ENCODE measurements around the gene HHIPL1. TPM values are rescaled to one million over a fixed set of nuclear protein-coding genes. Genes with fewer than 3 reads are reported as not detected.

Gene HHIPL1
- total RNA-seq, 1 donor, result 3.9 TPM

DNA sequence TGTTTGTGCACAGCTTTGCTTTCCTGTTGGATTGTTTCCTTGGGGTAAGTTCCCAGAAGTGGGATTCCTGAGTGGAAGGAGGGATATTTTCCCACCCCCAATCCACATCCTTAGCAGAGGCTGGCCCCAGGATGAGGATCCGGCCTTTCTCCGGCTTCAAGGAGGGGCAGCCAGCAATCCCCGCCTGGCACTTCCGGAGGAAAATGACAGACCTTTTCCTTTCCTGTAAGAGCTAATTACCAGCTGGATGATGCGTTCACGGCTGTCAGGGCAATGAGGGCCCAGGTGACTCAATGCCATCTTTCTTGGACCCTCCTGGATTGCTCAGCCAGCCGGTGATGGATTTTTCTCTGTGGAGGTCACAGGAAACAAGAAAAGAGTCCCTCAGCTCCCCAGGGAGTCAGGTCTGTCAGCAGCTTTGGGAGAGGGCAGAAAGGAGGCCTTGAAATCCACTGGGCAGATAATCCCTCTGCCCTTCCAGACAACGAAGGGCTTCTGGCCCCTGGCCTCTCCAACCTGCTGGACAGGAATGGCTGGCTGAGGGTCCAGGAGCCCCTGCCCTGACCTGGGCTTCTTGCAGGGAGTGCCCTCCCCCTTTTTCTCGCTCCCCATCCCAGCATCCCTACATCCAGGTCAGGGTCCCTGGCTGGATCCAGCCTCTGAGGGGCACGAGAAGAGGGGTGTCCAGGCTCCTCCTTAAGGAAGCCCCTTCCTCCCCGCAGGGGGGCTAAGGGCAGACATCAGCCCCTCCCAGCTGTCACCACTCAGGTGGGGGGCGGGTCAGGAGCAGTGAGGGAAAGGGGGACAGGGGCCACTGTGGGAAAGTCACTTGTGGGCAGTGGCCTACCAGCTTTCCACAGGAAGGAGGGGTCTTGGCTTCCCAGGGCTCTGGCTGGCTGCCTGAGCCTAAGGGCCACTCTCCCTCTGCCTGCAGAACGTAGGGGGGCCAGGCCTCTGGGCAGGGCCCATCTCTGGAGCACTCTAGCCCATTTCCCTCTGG lies 24.8 kb upstream of the HHIPL1 start:
- TF ChIP-seq, protein P1, sequence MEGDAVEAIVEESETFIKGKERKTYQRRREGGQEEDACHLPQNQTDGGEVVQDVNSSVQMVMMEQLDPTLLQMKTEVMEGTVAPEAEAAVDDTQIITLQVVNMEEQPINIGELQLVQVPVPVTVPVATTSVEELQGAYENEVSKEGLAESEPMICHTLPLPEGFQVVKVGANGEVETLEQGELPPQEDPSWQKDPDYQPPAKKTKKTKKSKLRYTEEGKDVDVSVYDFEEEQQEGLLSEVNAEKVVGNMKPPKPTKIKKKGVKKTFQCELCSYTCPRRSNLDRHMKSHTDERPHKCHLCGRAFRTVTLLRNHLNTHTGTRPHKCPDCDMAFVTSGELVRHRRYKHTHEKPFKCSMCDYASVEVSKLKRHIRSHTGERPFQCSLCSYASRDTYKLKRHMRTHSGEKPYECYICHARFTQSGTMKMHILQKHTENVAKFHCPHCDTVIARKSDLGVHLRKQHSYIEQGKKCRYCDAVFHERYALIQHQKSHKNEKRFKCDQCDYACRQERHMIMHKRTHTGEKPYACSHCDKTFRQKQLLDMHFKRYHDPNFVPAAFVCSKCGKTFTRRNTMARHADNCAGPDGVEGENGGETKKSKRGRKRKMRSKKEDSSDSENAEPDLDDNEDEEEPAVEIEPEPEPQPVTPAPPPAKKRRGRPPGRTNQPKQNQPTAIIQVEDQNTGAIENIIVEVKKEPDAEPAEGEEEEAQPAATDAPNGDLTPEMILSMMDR (IDR thresholded peaks at IDR 0.05; ENCODE audit: insufficient read depth, low read depth, low read length), result no peak
- no peak for DNase-seq (ENCODE audit: low read depth)

DNA sequence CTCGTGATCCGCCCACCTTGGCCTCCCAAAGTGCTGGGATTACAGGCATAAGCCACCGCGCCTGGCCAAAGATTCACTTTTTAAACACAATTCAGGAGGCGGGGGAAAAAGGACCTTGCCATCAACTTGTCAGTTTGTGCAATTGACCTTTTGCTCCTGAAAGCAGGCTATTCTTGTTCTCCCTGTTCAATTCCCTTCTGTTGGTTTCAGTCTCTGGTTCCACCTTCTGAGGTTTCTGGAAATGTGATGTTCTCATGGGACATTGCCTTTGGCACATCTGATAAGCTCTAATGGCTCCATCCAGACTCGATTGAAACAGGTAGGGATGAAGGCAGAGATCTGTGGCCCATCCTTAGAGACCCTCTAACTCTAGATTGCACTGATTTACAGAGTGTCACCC lies 23.0 kb upstream of the HHIPL1 start:
- TF ChIP-seq, protein P1 (IDR thresholded peaks at IDR 0.05; ENCODE audit: insufficient read depth, low read depth, low read length), result no peak
- no peak overlapping the region for H3K4me3 ChIP-seq (ENCODE audit: low read depth, low read length)
- DNase-seq (ENCODE audit: low read depth), result no peak

More for the DNA sequence above, 24.8 kb upstream of the HHIPL1 start:
- H3K4me3 ChIP-seq (ENCODE audit: low read depth, low read length), result no peak overlapping the region

DNA sequence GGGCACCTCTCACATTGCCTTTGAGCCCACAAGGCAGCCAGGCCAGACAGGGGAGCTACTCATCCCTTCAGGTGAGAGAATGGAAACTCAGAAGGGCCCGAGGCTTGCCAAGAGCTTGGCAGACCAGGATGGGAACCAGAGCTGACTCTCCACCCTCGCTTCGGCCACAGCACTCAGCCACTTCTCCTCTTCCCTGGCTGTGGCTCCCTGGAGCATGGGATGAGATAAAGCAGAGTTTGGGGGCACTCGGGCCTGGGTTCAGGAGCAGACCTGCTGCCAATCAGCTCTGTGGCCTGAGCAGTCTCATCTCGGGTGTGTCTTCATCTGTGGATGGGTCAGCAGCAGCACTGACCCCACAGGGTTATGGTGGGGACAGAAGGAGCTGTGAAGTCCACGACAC lies 20.9 kb upstream of the HHIPL1 start:
- DNase-seq (ENCODE audit: low read depth), result no peak
- no peak overlapping the region for H3K4me3 ChIP-seq (ENCODE audit: low read depth, low read length)
- TF ChIP-seq, protein P1 (IDR thresholded peaks at IDR 0.05; ENCODE audit: insufficient read depth, low read depth, low read length), result no peak

DNA sequence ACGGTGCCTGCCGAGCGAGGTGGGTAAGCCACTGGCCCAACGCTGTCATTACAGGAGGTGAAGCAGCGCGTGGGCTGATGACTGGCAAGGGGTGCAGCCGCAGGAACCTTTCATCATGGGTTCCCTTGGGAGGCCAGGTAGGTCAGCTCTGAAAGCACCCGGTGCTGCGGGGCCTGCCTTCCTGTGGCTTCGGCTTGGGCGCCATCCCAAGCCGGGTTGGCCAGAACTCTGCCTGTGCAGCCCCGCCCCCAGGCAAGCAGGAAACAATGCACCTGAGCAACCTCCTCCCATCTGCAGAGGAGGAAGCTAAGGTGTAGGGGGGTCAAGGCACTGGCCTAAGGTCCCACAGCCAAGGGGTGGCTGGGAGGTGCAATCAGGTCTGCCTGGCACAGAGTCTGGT lies 20.0 kb upstream of the HHIPL1 start:
- H3K4me3 ChIP-seq (ENCODE audit: low read depth, low read length), result no peak overlapping the region
- DNase-seq (ENCODE audit: low read depth), result no peak
- TF ChIP-seq, protein P1 (IDR thresholded peaks at IDR 0.05; ENCODE audit: insufficient read depth, low read depth, low read length), result no peak

DNA sequence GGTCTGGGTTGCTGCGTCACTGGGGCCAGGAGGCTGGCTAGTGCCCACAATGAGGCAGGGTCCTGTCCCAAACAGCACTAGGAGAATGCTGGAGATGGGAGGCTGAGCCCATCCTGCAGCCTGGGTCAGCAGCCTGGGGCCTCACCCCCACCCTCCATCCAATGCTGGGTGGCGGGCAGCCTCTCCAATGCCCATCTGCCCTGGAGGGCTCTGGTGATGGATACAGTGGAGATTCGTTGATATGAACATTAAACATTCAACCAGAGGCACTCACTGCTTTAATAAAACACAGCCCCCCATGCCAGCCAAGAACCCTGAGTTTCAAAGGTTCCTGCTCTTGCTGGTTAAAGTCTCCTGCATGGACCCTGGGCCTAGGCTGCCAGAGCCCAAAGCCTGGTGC lies 19.5 kb upstream of the HHIPL1 start:
- H3K4me3 ChIP-seq (ENCODE audit: low read depth, low read length), result no peak overlapping the region
- no peak for DNase-seq (ENCODE audit: low read depth)
- TF ChIP-seq, protein P1 (IDR thresholded peaks at IDR 0.05; ENCODE audit: insufficient read depth, low read depth, low read length), result no peak

DNA sequence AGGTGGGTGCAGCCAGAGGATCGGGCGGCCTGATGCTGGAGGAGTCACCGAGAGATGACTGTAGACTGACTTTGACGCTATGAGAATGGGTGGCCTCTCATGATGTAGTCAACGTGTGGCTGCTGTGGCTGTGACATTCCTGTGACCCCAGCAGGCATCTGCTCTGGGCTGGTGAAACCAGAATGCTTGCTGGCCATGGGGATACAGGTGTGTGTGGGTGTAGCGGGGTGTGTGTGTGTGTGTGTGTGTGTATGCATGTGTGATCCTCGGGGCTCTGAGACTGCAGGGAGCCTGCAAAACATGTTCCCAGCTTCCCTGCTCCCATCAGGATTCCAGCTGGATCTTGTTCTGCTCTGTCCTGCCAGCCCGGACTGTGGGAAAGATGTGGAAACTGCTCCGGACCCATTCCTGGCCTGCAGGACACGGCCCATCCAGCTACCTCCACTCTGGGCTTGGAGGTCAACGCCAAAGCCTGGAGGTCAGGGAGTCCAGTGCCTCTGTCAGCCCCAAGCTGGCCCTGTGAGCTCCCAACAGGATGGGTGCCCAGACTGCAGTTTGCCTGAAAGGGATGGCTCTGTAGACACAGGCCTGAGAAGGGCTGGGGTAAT lies 18.8 kb upstream of the HHIPL1 start:
- H3K4me3 ChIP-seq (ENCODE audit: low read depth, low read length), result no peak overlapping the region
- TF ChIP-seq, protein P1 (IDR thresholded peaks at IDR 0.05; ENCODE audit: insufficient read depth, low read depth, low read length), result no peak
- no peak for DNase-seq (ENCODE audit: low read depth)

All from fibroblast of villous mesenchyme (primary cell).